Activated CD4-positive, alpha-beta memory T cell treated with anti-CD3 and anti-CD28 coated beads, Interleukin-2, amount 10 ng/mL, durations not matched to agents 7 days and 5 days (primary cell): ENCODE data around the gene EPHB1. TPM values are rescaled to one million over a fixed set of nuclear protein-coding genes. Genes with fewer than 3 reads are reported as not detected.
"Not testable (repeated sequence)": the region's sequence is repeated elsewhere in the genome, so short reads cannot be mapped to it uniquely, and the experiment has no call there.

Experiments used
- CTCF ChIA-PET: fragments of 350-600 bp; sonication (Branson Sonifier 250); formaldehyde crosslinking; loops from one replicate; lab custom pipeline; 2021; ENCODE audit warnings: antibody characterized with exemption, inconsistent platforms; lab: Charles Lee
- POLR2A ChIA-PET: fragments of 350-600 bp; sonication (Branson Sonifier 250); formaldehyde crosslinking; loops from one replicate; lab custom pipeline; 2021; ENCODE audit warnings: antibody characterized with exemption; lab: Charles Lee
- DNase-seq: peaks from one replicate; pipeline ENCODE4 v3.0.0-alpha.2; 2020
- H3K27ac Mint-ChIP-seq: one replicate; pipeline ENCODE4 v1.8.0; 2021; ENCODE audit warnings: mild to moderate bottlenecking, mixed read lengths
- H3K27me3 Mint-ChIP-seq: one replicate; pipeline ENCODE4 v1.8.0; 2021; ENCODE audit warnings: mixed read lengths
- H3K36me3 Mint-ChIP-seq: one replicate; pipeline ENCODE4 v1.8.0; 2021; ENCODE audit warnings: low read depth, mixed read lengths
- H3K4me1 Mint-ChIP-seq: one replicate; pipeline ENCODE4 v1.8.0; 2021; ENCODE audit warnings: mixed read lengths
- H3K4me3 Mint-ChIP-seq: one replicate; pipeline ENCODE4 v1.8.0; 2021; ENCODE audit warnings: mild to moderate bottlenecking, mixed read lengths
- H3K9me3 Mint-ChIP-seq: one replicate; pipeline ENCODE4 v1.8.0; 2021; ENCODE audit warnings: mixed read lengths
- total RNA-seq, 2 experiments: library from RNA; stranded (reverse); gene quantifications; one replicate each; pipeline ENCODE4 v1.2.3, GENCODE V29; 2021

EPHB1 gene
- total RNA-seq, 2 experiments from 2014 or later = 0.80 to 1.2 TPM

- CTCF ChIA-PET = no interaction called here
- POLR2A ChIA-PET = no interaction called here
- H3K9me3 Mint-ChIP-seq = no peaks in the 10 kb centered on the region
- H3K27me3 Mint-ChIP-seq = peaks cover 4% of the 10 kb centered on the region
- no peak overlapping the region for H3K27ac Mint-ChIP-seq
- H3K36me3 Mint-ChIP-seq = no peaks in the 10 kb centered on the region
- no peak for DNase-seq
- H3K4me1 Mint-ChIP-seq = no peaks in the 10 kb centered on the region
- H3K4me3 Mint-ChIP-seq = no peak overlapping the region
These were observed 239.9 kb downstream of the EPHB1 start for GRCh38 chr3:135034891-135035440.

- Mint-ChIP-seq H3K27me3 (no peaks in the 10 kb centered on the region), H3K4me1 (no peaks in the 10 kb centered on the region), H3K4me3 (no peak overlapping the region), H3K27ac (no peak overlapping the region), H3K36me3 (no peaks in the 10 kb centered on the region), H3K9me3 (no peaks in the 10 kb centered on the region)
- POLR2A ChIA-PET = no interaction called here
- DNase-seq = no peak
- CTCF ChIA-PET = no interaction called here
These were observed 243.1 kb downstream of the EPHB1 start for GRCh38 chr3:135038186-135038585.

GRCh38 chr3:135039536-135039935 is 244.5 kb downstream of the EPHB1 start:
- POLR2A ChIA-PET, H3K4me3 Mint-ChIP-seq, H3K9me3 Mint-ChIP-seq, H3K27ac Mint-ChIP-seq, CTCF ChIA-PET, H3K4me1 Mint-ChIP-seq, DNase-seq, H3K27me3 Mint-ChIP-seq, H3K36me3 Mint-ChIP-seq: not testable (repeated sequence)

GRCh38 chr3:135040321-135041240 is 245.5 kb downstream of the EPHB1 start:
- Mint-ChIP-seq H3K4me1 (no peaks in the 10 kb centered on the region), H3K27ac (no peak overlapping the region), H3K4me3 (no peak overlapping the region), H3K9me3 (no peaks in the 10 kb centered on the region), H3K27me3 (no peaks in the 10 kb centered on the region), H3K36me3 (no peaks in the 10 kb centered on the region)
- POLR2A ChIA-PET = no interaction called here
- CTCF ChIA-PET = no interaction called here
- DNase-seq = no peak

- no peaks in the 10 kb centered on the region for H3K4me1 Mint-ChIP-seq
- CTCF ChIA-PET = no interaction called here
- no peaks in the 10 kb centered on the region for H3K27me3 Mint-ChIP-seq
- H3K27ac Mint-ChIP-seq = no peak overlapping the region
- no peak overlapping the region for H3K4me3 Mint-ChIP-seq
- H3K9me3 Mint-ChIP-seq = no peaks in the 10 kb centered on the region
- POLR2A ChIA-PET = no interaction called here
- no peaks in the 10 kb centered on the region for H3K36me3 Mint-ChIP-seq
- DNase-seq = no peak
These were observed 246.5 kb downstream of the EPHB1 start for GRCh38 chr3:135041601-135042000.

- Mint-ChIP-seq H3K9me3 (no peaks in the 10 kb centered on the region), H3K4me1 (no peaks in the 10 kb centered on the region), H3K27ac (no peak overlapping the region), H3K27me3 (no peaks in the 10 kb centered on the region), H3K4me3 (no peak overlapping the region), H3K36me3 (no peaks in the 10 kb centered on the region)
- no peak for DNase-seq
- CTCF ChIA-PET = no interaction called here
- POLR2A ChIA-PET = no interaction called here
These were observed 252.0 kb downstream of the EPHB1 start for GRCh38 chr3:135047061-135047460.

- no peaks in the 10 kb centered on the region for H3K4me1 Mint-ChIP-seq
- CTCF ChIA-PET = no interaction called here
- H3K9me3 Mint-ChIP-seq = no peaks in the 10 kb centered on the region
- no peak for DNase-seq
- POLR2A ChIA-PET = no interaction called here
- H3K4me3 Mint-ChIP-seq = no peak overlapping the region
- no peaks in the 10 kb centered on the region for H3K27me3 Mint-ChIP-seq
- H3K36me3 Mint-ChIP-seq = no peaks in the 10 kb centered on the region
- H3K27ac Mint-ChIP-seq = no peak overlapping the region
These were observed 255.5 kb downstream of the EPHB1 start for GRCh38 chr3:135050536-135050935.

GRCh38 chr3:135051409-135051973 is 256.4 kb downstream of the EPHB1 start:
- H3K4me3 Mint-ChIP-seq = no peak overlapping the region
- H3K36me3 Mint-ChIP-seq = no peaks in the 10 kb centered on the region
- H3K27me3 Mint-ChIP-seq = no peaks in the 10 kb centered on the region
- ChIA-PET CTCF (no interaction called here), POLR2A (no interaction called here)
- no peak overlapping the region for H3K27ac Mint-ChIP-seq
- no peaks in the 10 kb centered on the region for H3K4me1 Mint-ChIP-seq
- H3K9me3 Mint-ChIP-seq = no peaks in the 10 kb centered on the region
- no peak for DNase-seq

GRCh38 chr3:135055449-135055848 is 260.4 kb downstream of the EPHB1 start:
- no peak overlapping the region for H3K4me3 Mint-ChIP-seq
- CTCF ChIA-PET = no interaction called here

GRCh38 chr3:135056084-135056730 is 261.1 kb downstream of the EPHB1 start:
- DNase-seq = no peak
- Mint-ChIP-seq H3K4me3 (no peak overlapping the region), H3K27me3 (no peaks in the 10 kb centered on the region), H3K36me3 (no peaks in the 10 kb centered on the region), H3K27ac (no peak overlapping the region), H3K4me1 (no peaks in the 10 kb centered on the region), H3K9me3 (no peaks in the 10 kb centered on the region)
- ChIA-PET POLR2A (no interaction called here), CTCF (no interaction called here)

More at GRCh38 chr3:135055449-135055848, 260.4 kb downstream of the EPHB1 start:
- Mint-ChIP-seq H3K27ac (no peak overlapping the region), H3K27me3 (no peaks in the 10 kb centered on the region), H3K4me1 (no peaks in the 10 kb centered on the region), H3K36me3 (no peaks in the 10 kb centered on the region), H3K9me3 (no peaks in the 10 kb centered on the region)
- no peak for DNase-seq
- POLR2A ChIA-PET = no interaction called here

- ChIA-PET CTCF (no interaction called here), POLR2A (no interaction called here)
- no peaks in the 10 kb centered on the region for H3K9me3 Mint-ChIP-seq
- no peaks in the 10 kb centered on the region for H3K36me3 Mint-ChIP-seq
- no peak overlapping the region for H3K27ac Mint-ChIP-seq
- no peaks in the 10 kb centered on the region for H3K27me3 Mint-ChIP-seq
- no peak for DNase-seq
- no peaks in the 10 kb centered on the region for H3K4me1 Mint-ChIP-seq
- H3K4me3 Mint-ChIP-seq = no peak overlapping the region
These were observed 261.8 kb downstream of the EPHB1 start for GRCh38 chr3:135056733-135057310.

GRCh38 chr3:135057996-135058395 is 262.9 kb downstream of the EPHB1 start:
- no peak for DNase-seq
- ChIA-PET CTCF (no interaction called here), POLR2A (no interaction called here)
- H3K36me3 Mint-ChIP-seq = no peaks in the 10 kb centered on the region
- H3K4me1 Mint-ChIP-seq = no peaks in the 10 kb centered on the region
- H3K4me3 Mint-ChIP-seq = no peak overlapping the region
- H3K9me3 Mint-ChIP-seq = no peaks in the 10 kb centered on the region
- H3K27ac Mint-ChIP-seq = no peak overlapping the region
- H3K27me3 Mint-ChIP-seq = no peaks in the 10 kb centered on the region

GRCh38 chr3:135059580-135059979 is 264.5 kb downstream of the EPHB1 start:
- Mint-ChIP-seq H3K36me3 (no peaks in the 10 kb centered on the region), H3K27me3 (no peaks in the 10 kb centered on the region), H3K4me3 (no peak overlapping the region), H3K4me1 (no peaks in the 10 kb centered on the region), H3K27ac (no peak overlapping the region), H3K9me3 (no peaks in the 10 kb centered on the region)
- CTCF ChIA-PET = no interaction called here
- POLR2A ChIA-PET = no interaction called here
- no peak for DNase-seq
